H1 (cell line): ENCODE data around the gene CPNE5. TPM values are rescaled to one million over a fixed set of nuclear protein-coding genes. Genes with fewer than 3 reads are reported as not detected.

Source experiments
- CTCF ChIA-PET: fragments of 300-600 bp; sonication (Branson Sonifier 250); formaldehyde crosslinking; loops from one replicate; lab custom pipeline; 2021; ENCODE audit not compliant: partially characterized antibody; lab: Charles Lee
- POLR2A ChIA-PET: fragments of 300-600 bp; sonication (Branson Sonifier 250); formaldehyde crosslinking; loops from one replicate; lab custom pipeline; 2021; ENCODE audit warnings: inconsistent platforms; ENCODE audit not compliant: partially characterized antibody; lab: Charles Lee
- DNase-seq, 2 experiments: peaks; one replicate each; pipeline versions ENCODE4 v3.0.0 to v3.0.0-alpha.2; 2010 to 2022; ENCODE audit warnings: low spot score in 2 of 2, low read depth in 1 of 2, mixed read lengths in 1 of 2
- FAIRE-seq: peaks from 2 replicates; lab custom pipeline; 2011; peaks lifted over from hg19 to GRCh38; lab: Jason Lieb, UNC
- H2AFZ ChIP-seq: 2 replicates; pipeline ENCODE4 v1.8.1; 2012; ENCODE audit warnings: low read length, inconsistent platforms
- H2AK5ac ChIP-seq: 2 replicates; pipeline ENCODE4 v1.6.1; 2013; ENCODE audit warnings: low read depth, low read length
- H2BK120ac ChIP-seq: replicated peaks from 2 replicates; pipeline ENCODE3; 2013; ENCODE audit warnings: low read depth, low read length, inconsistent platforms
- H2BK12ac ChIP-seq: 2 replicates; pipeline ENCODE4 v1.6.1; 2013; ENCODE audit warnings: low read depth, low read length
- H2BK15ac ChIP-seq: 2 replicates; pipeline ENCODE4 v1.6.1; 2013; ENCODE audit warnings: low read length
- H2BK20ac ChIP-seq: 2 replicates; pipeline ENCODE4 v1.6.1; 2013; ENCODE audit warnings: low read length
- H2BK5ac ChIP-seq: 2 replicates; pipeline ENCODE4 v1.6.1; 2013; ENCODE audit warnings: low read depth, low read length
- H3K14ac ChIP-seq: 2 replicates; pipeline ENCODE4 v1.6.1; 2013; ENCODE audit warnings: inconsistent platforms; ENCODE audit not compliant: insufficient read length
- H3K18ac ChIP-seq: 2 replicates; pipeline ENCODE4 v1.6.1; 2013; ENCODE audit warnings: low read length; ENCODE audit errors: extremely low read depth
- H3K23ac ChIP-seq: 2 replicates; pipeline ENCODE4 v1.6.1; 2013; ENCODE audit warnings: inconsistent platforms; ENCODE audit not compliant: insufficient read length
- H3K23me2 ChIP-seq: 2 replicates; pipeline ENCODE4 v1.6.1; 2013; ENCODE audit warnings: low read depth, low read length
- H3K27ac ChIP-seq: 2 replicates; pipeline ENCODE4 v1.6.1; 2011; ENCODE audit warnings: low read depth, low read length, inconsistent platforms
- H3K27me3 ChIP-seq, 4 experiments: replicated peaks in 1 of 4; 1 replicate in 1 of 4; 2 replicates in 3 of 4; pipeline versions ENCODE4 v1.6.1 to v1.8.1; 2011 to 2013; ENCODE audit warnings: low read length in 3 of 4, mild to moderate bottlenecking in 3 of 4, inconsistent platforms in 2 of 4, mixed read lengths in 2 of 4, moderate library complexity in 1 of 4; ENCODE audit not compliant: control insufficient read depth in 3 of 4, insufficient read depth in 3 of 4; ENCODE audit errors: extremely low read depth in 1 of 4
- H3K36me3 ChIP-seq, 4 experiments: 2 replicates each; pipeline versions ENCODE4 v1.6.1 to v1.8.1; 2011 to 2013; ENCODE audit warnings: mild to moderate bottlenecking in 4 of 4, low read length in 3 of 4, moderate library complexity in 2 of 4, control low read depth in 1 of 4, inconsistent platforms in 1 of 4; ENCODE audit not compliant: insufficient read depth in 4 of 4, control insufficient read depth in 2 of 4
- H3K4ac ChIP-seq: replicated peaks from 2 replicates; pipeline ENCODE3; 2013; ENCODE audit warnings: low read length, low read depth, mixed read lengths, inconsistent platforms; ENCODE audit not compliant: insufficient read length
- H3K4me1 ChIP-seq, 4 experiments: replicated peaks in 1 of 4; 1 replicate in 1 of 4; 2 replicates in 3 of 4; pipeline versions ENCODE4 v1.6.1 to v1.8.1; 2011 to 2013; ENCODE audit warnings: low read length in 3 of 4, inconsistent platforms in 2 of 4, mixed read lengths in 1 of 4; ENCODE audit not compliant: insufficient read depth in 4 of 4, control insufficient read depth in 3 of 4
- H3K4me2 ChIP-seq, 2 experiments: 2 replicates each; pipeline versions ENCODE4 v1.6.1 to v1.8.1; 2011 to 2013; ENCODE audit warnings: low read depth in 2 of 2, low read length in 2 of 2, control low read depth in 1 of 2, inconsistent platforms in 1 of 2, mild to moderate bottlenecking in 1 of 2; ENCODE audit not compliant: insufficient read depth in 1 of 2
- H3K4me3 ChIP-seq, 4 experiments: fragments of 200-600, 300-600 bp in 1 of 4; sonication (generic), shearing (Covaris generic), sonication (Bioruptor Twin) in 1 of 4; 2 replicates each; pipeline versions ENCODE4 v1.5.1 to v1.8.1; 2011 to 2016; ENCODE audit warnings: low read length in 4 of 4, low read depth in 3 of 4, control low read depth in 2 of 4, inconsistent platforms in 2 of 4, mild to moderate bottlenecking in 2 of 4, mixed read lengths in 1 of 4, moderate library complexity in 1 of 4; ENCODE audit not compliant: insufficient read depth in 2 of 4; ENCODE audit errors: extremely low read depth in 1 of 4
- H3K56ac ChIP-seq: replicated peaks from 2 replicates; pipeline ENCODE3; 2013; ENCODE audit warnings: low read depth, mild to moderate bottlenecking, mixed read lengths, low read length, inconsistent platforms; ENCODE audit not compliant: insufficient read length
- H3K79me1 ChIP-seq: 2 replicates; pipeline ENCODE4 v1.6.1; 2013; ENCODE audit warnings: low read depth, low read length, control low read depth
- H3K79me2 ChIP-seq, 2 experiments: 2 replicates each; pipeline versions ENCODE4 v1.6.1 to v1.8.1; 2012 to 2013; ENCODE audit warnings: low read length in 2 of 2, mild to moderate bottlenecking in 2 of 2, inconsistent platforms in 1 of 2; ENCODE audit not compliant: insufficient read depth in 2 of 2, control insufficient read depth in 1 of 2
- H3K9ac ChIP-seq, 4 experiments: replicated peaks in 1 of 4; 1 replicate in 1 of 4; 2 replicates in 3 of 4; pipeline versions ENCODE4 v1.6.1 to v1.8.1; 2011 to 2013; ENCODE audit warnings: low read depth in 3 of 4, low read length in 3 of 4, control low read depth in 2 of 4, mild to moderate bottlenecking in 2 of 4, moderate library complexity in 2 of 4, inconsistent platforms in 1 of 4; ENCODE audit errors: extremely low read depth in 1 of 4
- H3K9me3 ChIP-seq, 2 experiments: 2 replicates each; pipeline versions ENCODE4 v1.6.1 to v1.8.1; 2012 to 2013; ENCODE audit warnings: mild to moderate bottlenecking in 2 of 2, moderate library complexity in 2 of 2, control low read depth in 1 of 2, inconsistent platforms in 1 of 2, low read depth in 1 of 2, low read length in 1 of 2, mixed read lengths in 1 of 2; ENCODE audit not compliant: insufficient read depth in 2 of 2
- H4K20me1 ChIP-seq, 2 experiments: replicated peaks in 1 of 2; 2 replicates each; pipeline versions ENCODE3 to v1.8.1; 2011 to 2013; ENCODE audit warnings: inconsistent platforms in 2 of 2, low read length in 2 of 2, mild to moderate bottlenecking in 1 of 2; ENCODE audit not compliant: insufficient read depth in 2 of 2, control insufficient read depth in 1 of 2
- H4K5ac ChIP-seq: 2 replicates; pipeline ENCODE4 v1.6.1; 2013; ENCODE audit warnings: low read length, low read depth, mixed read lengths, inconsistent platforms; ENCODE audit not compliant: insufficient read length
- H4K8ac ChIP-seq: 2 replicates; pipeline ENCODE4 v1.8.0; 2013; ENCODE audit warnings: mild to moderate bottlenecking, moderate library complexity, low read length, inconsistent platforms; ENCODE audit not compliant: insufficient read depth; ENCODE audit errors: extremely low read depth
- H4K91ac ChIP-seq: replicated peaks from 2 replicates; pipeline ENCODE3; 2013; ENCODE audit warnings: low read length, mixed read lengths, inconsistent platforms; ENCODE audit not compliant: insufficient read length
- PHF8 ChIP-seq: fragments of 200-600 bp; sonication (generic); conservative IDR thresholded peaks from 2 replicates; pipeline ENCODE4 v1.7.1; 2012; ENCODE audit warnings: low read depth, mild to moderate bottlenecking, inconsistent platforms, low read length, moderate library complexity
- SIX5 ChIP-seq: IDR thresholded peaks from 2 replicates; pipeline ENCODE4 v1.6.1; 2011; ENCODE audit warnings: mild to moderate bottlenecking, low read depth, low read length
- SP2 ChIP-seq: IDR thresholded peaks from 2 replicates; pipeline ENCODE4 v1.6.1; 2012; ENCODE audit warnings: mild to moderate bottlenecking, low read length, inconsistent platforms
- WGBS, 2 experiments: shearing (Covaris generic) in 1 of 2; methylation state at CpG; one replicate each; pipeline versions ENCODE4 v1.1.6 to v1.1.7; 2013 to 2015; ENCODE audit warnings: low lambda C conversion rate in 2 of 2, mixed read lengths in 2 of 2, inconsistent platforms in 1 of 2, low coverage in 1 of 2, missing lambda C conversion rate in 1 of 2; ENCODE audit not compliant: insufficient replicate concordance in 2 of 2, insufficient coverage in 1 of 2, insufficient read length in 1 of 2; ENCODE audit errors: extremely low coverage in 1 of 2, missing lambda C conversion rate in 1 of 2; 5-methylcytosine and 5-hydroxymethylcytosine counted together
- polyA plus RNA-seq, 7 experiments: library from polyadenylated mRNA; depleted of rRNA in 3 of 7; stranded (reverse) in 5 of 7; unstranded in 2 of 7; fragments of >200 nt in 5 of 7; fragments of 200-250 nt in 2 of 7; gene quantifications; 1 replicate in 5 of 7; 2 replicates in 1 of 7; 4 replicates in 1 of 7; pipeline versions ENCODE4 v1.2.1 to v1.2.3, GENCODE V29; 2011 to 2013; ENCODE audit warnings: missing spikeins in 2 of 7, mixed read lengths in 2 of 7
- total RNA-seq: library from RNA; stranded (reverse); fragmentation: NEBNext Ultra II Directional; extraction: Animal tissue kit (Norgen Biotek cat#: 25700); gene quantifications from 2 replicates; pipeline ENCODE4 v1.2.1, GENCODE V29; 2021

CPNE5 gene
- total and polyA plus RNA-seq, 2 of the 8 experiments (the other 6 are each of a cell fraction or from before 2014, with no cell fraction given): 0.88 to 1.8 TPM

DNA sequence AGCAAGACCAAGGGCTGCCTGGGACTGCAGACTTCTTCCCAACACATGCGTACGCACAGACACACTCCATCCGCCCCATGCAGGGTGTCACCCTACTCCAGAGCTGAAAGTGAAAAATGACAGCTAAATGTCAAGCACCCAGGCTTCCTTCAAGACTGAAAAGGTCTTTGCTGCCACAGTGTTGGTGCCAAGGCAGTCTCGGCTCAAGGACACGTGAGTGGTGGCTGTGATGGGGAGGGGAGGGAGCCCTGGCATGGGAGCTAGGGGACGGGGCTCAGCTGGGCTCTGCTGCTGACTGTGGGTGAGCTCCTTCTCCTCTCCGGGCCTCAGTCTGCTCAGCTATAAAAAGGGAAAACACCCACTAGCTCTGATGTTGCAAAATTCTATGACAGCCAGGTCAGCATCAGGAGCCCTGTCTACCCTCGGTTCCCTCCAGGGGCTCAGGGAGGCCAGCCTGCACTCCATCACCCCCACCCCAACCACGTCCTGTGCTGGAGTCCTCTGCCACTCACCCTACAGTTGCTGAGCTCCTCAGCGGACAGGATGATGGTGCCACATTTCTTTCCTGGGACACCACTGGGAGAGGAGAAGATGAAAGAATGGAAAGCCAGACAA is 47.6 kb downstream of the CPNE5 start:
- no peak overlapping the region for H3K4ac ChIP-seq
- no peak overlapping the region; the same call in 1 of the 2 replicates for H2AK5ac ChIP-seq
- no peak overlapping the region for H3K27ac ChIP-seq
- no peak overlapping the region for H2AFZ ChIP-seq
- DNase-seq: no peak
- no peaks in the 10 kb centered on the region for H3K79me1 ChIP-seq
- no peaks in the 10 kb centered on the region for H4K20me1 ChIP-seq
- no peaks in the 10 kb centered on the region for H3K9me3 ChIP-seq
- no peak overlapping the region; the same call in 1 of the 2 replicates for H2BK12ac ChIP-seq
- peak overlapping the region; percentile 37; the same call in 1 of the 2 replicates for H2BK5ac ChIP-seq
- H3K23me2 ChIP-seq: no peaks in the 10 kb centered on the region
- no peaks in the 10 kb centered on the region for H3K79me2 ChIP-seq
- H3K14ac ChIP-seq: no peak overlapping the region
- H4K8ac ChIP-seq: no peak overlapping the region
- ChIA-PET POLR2A (interaction anchor here (4.1 kb wide), 1 partner anchor 12 kb away, joined by 15 read pairs; no protein-coding TSS in a partner anchor), CTCF (interaction anchor here (0.7 to 11.6 kb wide), 12 partner anchors 10 to 226 kb away, joined by 3 to 114 read pairs (median 7); no protein-coding TSS in a partner anchor)
- H3K27me3 ChIP-seq: no peaks in the 10 kb centered on the region
- FAIRE-seq: no peak
- H4K5ac ChIP-seq: no peak overlapping the region
- no peak overlapping the region for H2BK15ac ChIP-seq
- 79% methylated on average over 9 of the region's 10 CpGs; no CpG with 5 or more reads in 1 of the 2 experiments for WGBS, 2 experiments
- H3K36me3 ChIP-seq: no peaks in the 10 kb centered on the region
- H3K23ac ChIP-seq: no peak overlapping the region
- H3K9ac ChIP-seq: no peak overlapping the region
- H3K4me3 ChIP-seq: no peak overlapping the region
- H2BK20ac ChIP-seq: no peak overlapping the region
- H4K91ac ChIP-seq: no peak overlapping the region
- H2BK120ac ChIP-seq: no peak overlapping the region
- no peak overlapping the region for H3K18ac ChIP-seq
- no peak overlapping the region for H3K56ac ChIP-seq
- H3K4me2 ChIP-seq: no peak overlapping the region
- peaks cover 5 to 43% (median 26%) of the 10 kb centered on the region in 4 experiments for H3K4me1 ChIP-seq
- TF ChIP-seq SP2 (no peak), PHF8 (no peak), SIX5 (no peak)
